Astrocyte (in vitro differentiated cells and primary cell): Measurements from ENCODE around the gene FEZ2. TPM values are rescaled to one million over a fixed set of nuclear protein-coding genes. Genes with fewer than 3 reads are reported as not detected.

Experiments
- DNase-seq: peaks from one replicate; pipeline ENCODE4 v3.0.0-alpha.2; 2010; ENCODE audit warnings: low read depth
- FAIRE-seq: peaks from 2 replicates; lab custom pipeline; 2011; peaks lifted over from hg19 to GRCh38; lab: Jason Lieb, UNC
- H2AFZ ChIP-seq: 2 replicates; pipeline ENCODE4 v1.6.0; 2012; ENCODE audit warnings: low read depth, low read length, inconsistent platforms
- H3K27ac ChIP-seq: 2 replicates; pipeline ENCODE4 v1.5.1; 2011; ENCODE audit warnings: low read depth, low read length, inconsistent platforms
- H3K27me3 ChIP-seq: 2 replicates; pipeline ENCODE4 v1.6.0; 2011; ENCODE audit warnings: low read length, inconsistent platforms; ENCODE audit not compliant: insufficient read depth
- H3K36me3 ChIP-seq: 2 replicates; pipeline ENCODE4 v1.5.1; 2011; ENCODE audit warnings: low read length, inconsistent platforms; ENCODE audit not compliant: insufficient read depth
- H3K4me1 ChIP-seq: 2 replicates; pipeline ENCODE4 v1.5.1; 2011; ENCODE audit warnings: low read length, inconsistent platforms; ENCODE audit not compliant: insufficient read depth
- H3K4me2 ChIP-seq: 2 replicates; pipeline ENCODE4 v1.6.0; 2012; ENCODE audit warnings: low read length, inconsistent platforms
- H3K4me3 ChIP-seq: 2 replicates; pipeline ENCODE4 v1.5.1; 2011; ENCODE audit warnings: low read depth, mild to moderate bottlenecking, low read length, inconsistent platforms; ENCODE audit not compliant: insufficient read depth
- H3K79me2 ChIP-seq: 2 replicates; pipeline ENCODE4 v1.6.0; 2012; ENCODE audit warnings: mild to moderate bottlenecking, low read length, inconsistent platforms; ENCODE audit not compliant: insufficient read depth
- H3K9ac ChIP-seq: 2 replicates; pipeline ENCODE4 v1.6.0; 2012; ENCODE audit warnings: mild to moderate bottlenecking, low read length, inconsistent platforms
- H3K9me3 ChIP-seq: 2 replicates; pipeline ENCODE4 v1.5.1; 2012; ENCODE audit warnings: low read depth, mild to moderate bottlenecking, low read length, inconsistent platforms; ENCODE audit not compliant: insufficient read depth
- H4K20me1 ChIP-seq: 2 replicates; pipeline ENCODE4 v1.6.0; 2012; ENCODE audit warnings: low read length, inconsistent platforms; ENCODE audit not compliant: insufficient read depth
- H3K27ac Mint-ChIP-seq: one replicate; pipeline ENCODE4 v1.8.0; 2021; ENCODE audit warnings: mild to moderate bottlenecking, mixed read lengths; ENCODE audit not compliant: unreplicated experiment
- H3K27me3 Mint-ChIP-seq: one replicate; pipeline ENCODE4 v1.8.0; 2021; ENCODE audit warnings: low read depth, mixed read lengths; ENCODE audit not compliant: unreplicated experiment
- H3K36me3 Mint-ChIP-seq: one replicate; pipeline ENCODE4 v1.8.0; 2021; ENCODE audit warnings: low read depth, mixed read lengths; ENCODE audit not compliant: unreplicated experiment
- H3K4me1 Mint-ChIP-seq: one replicate; pipeline ENCODE4 v1.8.0; 2021; ENCODE audit warnings: low read depth, mixed read lengths; ENCODE audit not compliant: unreplicated experiment
- H3K4me3 Mint-ChIP-seq: one replicate; pipeline ENCODE4 v1.8.0; 2021; ENCODE audit warnings: mild to moderate bottlenecking, moderate library complexity, mixed read lengths; ENCODE audit not compliant: unreplicated experiment
- H3K9me3 Mint-ChIP-seq: one replicate; pipeline ENCODE4 v1.8.0; 2021; ENCODE audit warnings: mild to moderate bottlenecking, mixed read lengths; ENCODE audit not compliant: unreplicated experiment
- EZH2 ChIP-seq: IDR thresholded peaks from 2 replicates; pipeline ENCODE4 v1.6.1; 2012; ENCODE audit warnings: mild to moderate bottlenecking, low read length, inconsistent platforms; ENCODE audit not compliant: insufficient read depth
- total RNA-seq: library from RNA; stranded (reverse); gene quantifications from 2 replicates; pipeline ENCODE4 v1.2.1, GENCODE V29; 2021
- TF ChIP-seq, protein P1 (sequence below): IDR thresholded peaks from 2 replicates; pipeline ENCODE4 v1.5.1; 2011; ENCODE audit warnings: low read depth, mild to moderate bottlenecking, inconsistent platforms, low read length, moderate library complexity; ENCODE audit not compliant: insufficient read depth

FEZ2 gene
- total RNA-seq, 1 donor from 2014 or later = 45.0 TPM

GRCh38 chr2:36613801-36614200 is 15.8 kb upstream of the FEZ2 start:
- H3K36me3 Mint-ChIP-seq = no peaks in the 10 kb centered on the region
- H3K27me3 ChIP-seq = no peaks in the 10 kb centered on the region

DNA sequence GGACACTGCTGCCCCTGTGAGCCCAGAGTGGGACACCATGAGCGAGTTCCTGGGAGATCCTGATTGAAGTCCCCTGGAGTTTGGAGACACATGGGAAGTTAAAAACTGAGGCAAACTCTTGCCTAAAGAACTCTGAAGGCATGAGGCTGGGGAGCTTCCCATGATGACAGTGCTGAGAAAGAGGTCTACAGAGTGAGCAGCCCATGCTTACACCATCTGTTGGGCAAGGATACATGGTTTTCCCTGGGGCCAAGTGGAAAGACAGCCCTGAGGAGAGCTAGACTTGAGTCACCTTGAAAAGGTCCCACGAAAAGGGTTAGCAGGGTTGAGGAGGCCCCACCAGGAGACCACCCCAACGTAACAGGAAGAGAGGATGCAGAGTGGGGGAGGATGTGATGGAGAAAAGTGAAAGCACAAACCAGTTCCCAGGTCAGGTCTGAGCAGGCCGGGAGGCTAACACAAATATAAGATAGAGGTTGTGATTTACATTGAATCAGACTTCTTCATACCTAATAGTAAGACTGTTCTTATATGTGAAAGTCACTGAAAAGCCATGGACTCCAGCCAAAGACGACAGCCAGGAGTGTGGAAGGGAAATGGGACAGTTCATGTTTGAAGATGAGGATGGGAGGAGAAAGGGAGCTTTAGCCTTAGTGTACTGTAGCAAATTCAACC is 13.5 kb upstream of the FEZ2 start:
- Histone ChIP-seq H3K27me3 (no peaks in the 10 kb centered on the region), H3K9ac (no peak overlapping the region), H2AFZ (no peak overlapping the region), H3K36me3 (no peaks in the 10 kb centered on the region), H3K4me1 (no peaks in the 10 kb centered on the region), H4K20me1 (no peaks in the 10 kb centered on the region), H3K4me3 (no peak overlapping the region), H3K4me2 (no peak overlapping the region), H3K79me2 (no peaks in the 10 kb centered on the region), H3K9me3 (no peaks in the 10 kb centered on the region), H3K27ac (no peak overlapping the region)
- no peak for DNase-seq
- H3K4me3 Mint-ChIP-seq = no peak overlapping the region
- H3K4me1 Mint-ChIP-seq = no peaks in the 10 kb centered on the region
- no peak for FAIRE-seq
- peaks cover 5% of the 10 kb centered on the region for H3K27me3 Mint-ChIP-seq
- TF ChIP-seq, protein P1, sequence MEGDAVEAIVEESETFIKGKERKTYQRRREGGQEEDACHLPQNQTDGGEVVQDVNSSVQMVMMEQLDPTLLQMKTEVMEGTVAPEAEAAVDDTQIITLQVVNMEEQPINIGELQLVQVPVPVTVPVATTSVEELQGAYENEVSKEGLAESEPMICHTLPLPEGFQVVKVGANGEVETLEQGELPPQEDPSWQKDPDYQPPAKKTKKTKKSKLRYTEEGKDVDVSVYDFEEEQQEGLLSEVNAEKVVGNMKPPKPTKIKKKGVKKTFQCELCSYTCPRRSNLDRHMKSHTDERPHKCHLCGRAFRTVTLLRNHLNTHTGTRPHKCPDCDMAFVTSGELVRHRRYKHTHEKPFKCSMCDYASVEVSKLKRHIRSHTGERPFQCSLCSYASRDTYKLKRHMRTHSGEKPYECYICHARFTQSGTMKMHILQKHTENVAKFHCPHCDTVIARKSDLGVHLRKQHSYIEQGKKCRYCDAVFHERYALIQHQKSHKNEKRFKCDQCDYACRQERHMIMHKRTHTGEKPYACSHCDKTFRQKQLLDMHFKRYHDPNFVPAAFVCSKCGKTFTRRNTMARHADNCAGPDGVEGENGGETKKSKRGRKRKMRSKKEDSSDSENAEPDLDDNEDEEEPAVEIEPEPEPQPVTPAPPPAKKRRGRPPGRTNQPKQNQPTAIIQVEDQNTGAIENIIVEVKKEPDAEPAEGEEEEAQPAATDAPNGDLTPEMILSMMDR = no peak
- TF ChIP-seq EZH2 = no peak
- no peak overlapping the region for H3K27ac Mint-ChIP-seq
- H3K9me3 Mint-ChIP-seq = no peaks in the 10 kb centered on the region
- H3K36me3 Mint-ChIP-seq = no peaks in the 10 kb centered on the region

More at GRCh38 chr2:36613801-36614200, 15.8 kb upstream of the FEZ2 start:
- Mint-ChIP-seq H3K4me1 (no peaks in the 10 kb centered on the region), H3K4me3 (no peak overlapping the region), H3K27ac (no peak overlapping the region), H3K9me3 (no peaks in the 10 kb centered on the region), H3K27me3 (peaks cover 5% of the 10 kb centered on the region)
- Histone ChIP-seq H3K79me2 (no peaks in the 10 kb centered on the region), H3K4me2 (no peak overlapping the region), H3K9me3 (no peaks in the 10 kb centered on the region), H3K36me3 (no peaks in the 10 kb centered on the region), H4K20me1 (no peaks in the 10 kb centered on the region), H3K4me1 (no peaks in the 10 kb centered on the region), H2AFZ (no peak overlapping the region), H3K27ac (no peak overlapping the region), H3K9ac (no peak overlapping the region), H3K4me3 (no peak overlapping the region)
- FAIRE-seq = no peak
- TF ChIP-seq, protein P1 = no peak
- no peak for TF ChIP-seq EZH2
- no peak for DNase-seq

- Histone ChIP-seq H3K27me3 (no peaks in the 10 kb centered on the region), H3K4me2 (no peak overlapping the region), H3K79me2 (no peaks in the 10 kb centered on the region), H3K9ac (no peak overlapping the region), H3K36me3 (no peaks in the 10 kb centered on the region), H4K20me1 (no peaks in the 10 kb centered on the region), H2AFZ (no peak overlapping the region), H3K9me3 (no peaks in the 10 kb centered on the region), H3K27ac (no peak overlapping the region), H3K4me1 (no peaks in the 10 kb centered on the region), H3K4me3 (no peak overlapping the region)
- H3K36me3 Mint-ChIP-seq = no peaks in the 10 kb centered on the region
- no peak overlapping the region for H3K27ac Mint-ChIP-seq
- H3K9me3 Mint-ChIP-seq = no peaks in the 10 kb centered on the region
- FAIRE-seq = no peak
- H3K4me1 Mint-ChIP-seq = no peaks in the 10 kb centered on the region
- no peak overlapping the region for H3K4me3 Mint-ChIP-seq
- H3K27me3 Mint-ChIP-seq = peaks cover 5% of the 10 kb centered on the region
- DNase-seq = no peak
- TF ChIP-seq EZH2 = no peak
- TF ChIP-seq, protein P1 = no peak
These were observed 11.5 kb upstream of the FEZ2 start for GRCh38 chr2:36609507-36609906.
